PC-3 (cell line): ENCODE data around the gene ULBP2. TPM values are rescaled to one million over a fixed set of nuclear protein-coding genes. Genes with fewer than 3 reads are reported as not detected.

Experiments
- ATAC-seq: fragments of 200-7000 bp; cut with Tn5 transposase; 2 replicates; pipeline ENCODE4 v1.9.1; 2020; ENCODE audit warnings: mild to moderate bottlenecking, moderate library complexity
- BruUV-seq: library from RNA; stranded (reverse); fragments of 400-500 nt; replicated peaks from 2 replicates; lab custom pipeline; 2021; lab: Mats Ljungman, UMichigan
- CTCF ChIA-PET: fragments of 300-600 bp; sonication (Branson Sonifier 250); formaldehyde crosslinking; loops from one replicate; lab custom pipeline; 2022; ENCODE audit warnings: antibody characterized with exemption; lab: Charles Lee
- POLR2A ChIA-PET: fragments of 300-600 bp; sonication (Branson Sonifier 250); formaldehyde crosslinking; loops from one replicate; lab custom pipeline; 2022; ENCODE audit warnings: antibody characterized with exemption; ENCODE audit not compliant: unreplicated experiment; lab: Charles Lee
- DNase-seq: peaks from one replicate; pipeline ENCODE4 v3.0.0-alpha.2; 2015
- H2AFZ ChIP-seq: fragments of 300-600 bp; sonication (generic); 2 replicates; pipeline ENCODE4 v1.6.0; 2016; ENCODE audit warnings: antibody characterized with exemption, low read length
- H3F3A ChIP-seq: fragments of 300-600 bp; sonication (generic); one replicate; pipeline ENCODE4 v1.6.0; 2017; ENCODE audit warnings: antibody characterized with exemption, low read length, control low read depth, mild to moderate bottlenecking; ENCODE audit not compliant: unreplicated experiment
- H3K27ac ChIP-seq: fragments of 300-600 bp; sonication (generic); 2 replicates; pipeline ENCODE4 v1.5.1; 2016; ENCODE audit warnings: mild to moderate bottlenecking, low read length
- H3K27me3 ChIP-seq: fragments of 300-600 bp; sonication (generic); 2 replicates; pipeline ENCODE4 v1.6.1; 2016; ENCODE audit warnings: low read length, mixed read lengths
- H3K36me3 ChIP-seq: fragments of 300-600 bp; sonication (generic); 2 replicates; pipeline ENCODE4 v1.6.1; 2016; ENCODE audit warnings: low read depth, mixed run types, low read length, mixed read lengths
- H3K4me1 ChIP-seq: fragments of 300-600 bp; sonication (generic); 2 replicates; pipeline ENCODE4 v1.5.1; 2016; ENCODE audit warnings: low read length; ENCODE audit not compliant: insufficient read depth
- H3K4me2 ChIP-seq: fragments of 300-600 bp; sonication (generic); 2 replicates; pipeline ENCODE4 v1.6.0; 2016; ENCODE audit warnings: low read length
- H3K4me3 ChIP-seq: fragments of 300-600 bp; sonication (generic); 2 replicates; pipeline ENCODE4 v1.5.1; 2016; ENCODE audit warnings: mild to moderate bottlenecking, low read length, mixed read lengths
- H3K79me2 ChIP-seq: fragments of 300-600 bp; sonication (generic); 2 replicates; pipeline ENCODE4 v1.6.1; 2017; ENCODE audit warnings: low read length, mixed read lengths
- H3K9ac ChIP-seq: fragments of 300-600 bp; sonication (generic); 2 replicates; pipeline ENCODE4 v1.6.0; 2016; ENCODE audit warnings: mild to moderate bottlenecking, low read length
- H3K9me2 ChIP-seq: fragments of 300-600 bp; sonication (generic); replicated peaks from 2 replicates; pipeline ENCODE4 v1.6.1; 2016; ENCODE audit warnings: mixed run types, low read length, mixed read lengths
- H3K9me3 ChIP-seq: fragments of 300-600 bp; sonication (generic); 2 replicates; pipeline ENCODE4 v1.6.1; 2016; ENCODE audit warnings: low read length, mixed read lengths
- H4K20me1 ChIP-seq: fragments of 300-600 bp; sonication (generic); 2 replicates; pipeline ENCODE4 v1.6.1; 2016; ENCODE audit warnings: low read length, mixed read lengths
- CTCF ChIP-seq: fragments of 300-600 bp; sonication (generic); conservative IDR thresholded peaks from 2 replicates; pipeline ENCODE4 v1.5.1; 2017; ENCODE audit warnings: antibody characterized with exemption, low read depth, mild to moderate bottlenecking, low read length
- EZH2 ChIP-seq: fragments of 300-600 bp; sonication (generic); IDR thresholded peaks from one replicate; pipeline ENCODE4 v1.6.1; 2017; ENCODE audit warnings: antibody characterized with exemption, mild to moderate bottlenecking, low read length; ENCODE audit not compliant: unreplicated experiment
- EZH2phosphoT487 ChIP-seq: fragments of 300-600 bp; sonication (generic); IDR thresholded peaks from 2 replicates; pipeline ENCODE4 v1.6.1; 2018; ENCODE audit warnings: mild to moderate bottlenecking, antibody characterized with exemption, low read length, borderline replicate concordance
- intact Hi-C: fragments of 100-400 bp; cut with micrococcal nuclease; formaldehyde crosslinking; loops from 2 replicates; pipeline ENCODE4 v1.9.0; 2023
- total RNA-seq: library from RNA; depleted of rRNA; stranded (reverse); fragments of >200 nt; gene quantifications from 2 replicates; pipeline ENCODE4 v1.2.3, GENCODE V29; 2014

ULBP2 gene
- total RNA-seq, 1 experiment from 2014 or later = 8.1 TPM

GRCh38 chr6:149974825-149975224 lies 33.0 kb downstream of the ULBP2 start:
- ATAC-seq (no peak), DNase-seq (no peak)
- H3K27me3 ChIP-seq = no peaks in the 10 kb centered on the region
- TF ChIP-seq EZH2phosphoT487 = no peak
- TF ChIP-seq EZH2 = no peak
- no peaks in the 10 kb centered on the region for H3K9me3 ChIP-seq
- ChIA-PET POLR2A (no interaction called here), CTCF (no interaction called here)
- intact Hi-C loops = no loop called here
- no peaks in the 10 kb centered on the region for H3K36me3 ChIP-seq
- no peak overlapping the region for H3K4me2 ChIP-seq
- H3F3A ChIP-seq = no peaks in the 10 kb centered on the region
- no peaks in the 10 kb centered on the region for H3K9me2 ChIP-seq
- H3K4me1 ChIP-seq = no peaks in the 10 kb centered on the region
- BruUV-seq = no TSS peak
- H3K79me2 ChIP-seq = no peaks in the 10 kb centered on the region
- H3K9ac ChIP-seq = no peak overlapping the region
- no peak overlapping the region for H3K4me3 ChIP-seq
- no peak overlapping the region for H3K27ac ChIP-seq
- no peak overlapping the region for H2AFZ ChIP-seq
- no peaks in the 10 kb centered on the region for H4K20me1 ChIP-seq

- H3K4me1 ChIP-seq = no peaks in the 10 kb centered on the region
- no peaks in the 10 kb centered on the region for H3K9me2 ChIP-seq
- no peak overlapping the region for H3K9ac ChIP-seq
- no peak for ATAC-seq
- ChIA-PET POLR2A (no interaction called here), CTCF (no interaction called here)
- no peak overlapping the region for H3K27ac ChIP-seq
- BruUV-seq = no TSS peak
- H4K20me1 ChIP-seq = no peaks in the 10 kb centered on the region
- no peak for DNase-seq
- H3K4me3 ChIP-seq = no peak overlapping the region
- H3K27me3 ChIP-seq = no peaks in the 10 kb centered on the region
- H2AFZ ChIP-seq = no peak overlapping the region
- no peaks in the 10 kb centered on the region for H3F3A ChIP-seq
- H3K79me2 ChIP-seq = no peaks in the 10 kb centered on the region
- intact Hi-C loops = no loop called here
- H3K9me3 ChIP-seq = no peaks in the 10 kb centered on the region
- TF ChIP-seq EZH2 = no peak
- TF ChIP-seq CTCF = no peak
- TF ChIP-seq EZH2phosphoT487 = no peak
- no peaks in the 10 kb centered on the region for H3K36me3 ChIP-seq
- no peak overlapping the region for H3K4me2 ChIP-seq
These were observed 33.6 kb downstream of the ULBP2 start for GRCh38 chr6:149975400-149975799.

- H3K9ac ChIP-seq = no peak overlapping the region
- H3K4me1 ChIP-seq = no peaks in the 10 kb centered on the region
- H4K20me1 ChIP-seq = no peaks in the 10 kb centered on the region
- DNase-seq (no peak), ATAC-seq (no peak)
- no peaks in the 10 kb centered on the region for H3F3A ChIP-seq
- H3K4me2 ChIP-seq = no peak overlapping the region
- ChIA-PET POLR2A (no interaction called here), CTCF (no interaction called here)
- BruUV-seq = no TSS peak
- intact Hi-C loops = no loop called here
- no peaks in the 10 kb centered on the region for H3K36me3 ChIP-seq
- H3K79me2 ChIP-seq = no peaks in the 10 kb centered on the region
- H3K27ac ChIP-seq = no peak overlapping the region
- TF ChIP-seq CTCF = no peak
- no peak for TF ChIP-seq EZH2phosphoT487
- no peak for TF ChIP-seq EZH2
- no peaks in the 10 kb centered on the region for H3K27me3 ChIP-seq
- H3K9me3 ChIP-seq = no peaks in the 10 kb centered on the region
- H3K4me3 ChIP-seq = no peak overlapping the region
- H3K9me2 ChIP-seq = no peaks in the 10 kb centered on the region
- H2AFZ ChIP-seq = no peak overlapping the region
These were observed 35.4 kb downstream of the ULBP2 start for GRCh38 chr6:149977221-149977620.
